Measurements from ENCODE around the gene SUCLG2.

Gene SUCLG2

DNA sequence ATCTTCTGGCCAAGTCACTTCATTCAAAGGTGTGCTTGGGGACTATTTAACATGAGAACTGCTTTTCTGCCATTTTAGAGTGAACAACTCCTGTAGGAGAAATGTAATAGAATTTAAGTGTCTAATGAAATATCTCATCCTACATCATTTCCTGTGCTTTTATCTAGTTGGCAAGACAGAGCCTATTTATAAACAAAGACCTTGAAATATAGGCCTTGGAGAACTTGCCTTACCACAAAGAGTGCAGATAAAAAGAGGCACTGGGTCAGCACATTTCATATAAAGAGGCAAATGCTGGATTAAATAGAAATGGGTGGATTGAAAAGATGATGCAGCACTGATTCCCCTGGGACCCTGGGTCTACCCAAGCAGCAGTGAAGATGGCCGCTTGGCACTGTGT, 278.0 kb downstream of the SUCLG2 start:
- no peak for DNase-seq

DNA sequence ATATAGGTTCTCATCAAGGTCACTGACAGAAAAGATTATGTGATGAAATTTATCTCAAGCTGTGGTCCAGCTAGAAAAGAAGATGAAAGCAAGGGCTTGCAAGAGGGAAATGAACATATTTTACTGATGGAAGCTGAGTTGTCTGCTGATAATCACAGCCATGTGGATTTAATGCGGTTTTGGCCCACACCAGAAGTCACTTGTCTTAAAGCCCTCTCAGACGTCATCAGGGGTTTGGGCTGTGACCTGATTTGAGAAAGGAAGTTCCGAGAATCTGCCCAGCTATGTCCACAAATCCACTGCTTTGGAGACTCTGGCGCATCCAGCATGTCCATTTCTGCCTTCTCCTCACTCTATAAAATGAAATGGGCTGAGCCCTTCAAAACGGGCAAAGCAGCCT, 278.4 kb downstream of the SUCLG2 start:
- no peak for DNase-seq

DNA sequence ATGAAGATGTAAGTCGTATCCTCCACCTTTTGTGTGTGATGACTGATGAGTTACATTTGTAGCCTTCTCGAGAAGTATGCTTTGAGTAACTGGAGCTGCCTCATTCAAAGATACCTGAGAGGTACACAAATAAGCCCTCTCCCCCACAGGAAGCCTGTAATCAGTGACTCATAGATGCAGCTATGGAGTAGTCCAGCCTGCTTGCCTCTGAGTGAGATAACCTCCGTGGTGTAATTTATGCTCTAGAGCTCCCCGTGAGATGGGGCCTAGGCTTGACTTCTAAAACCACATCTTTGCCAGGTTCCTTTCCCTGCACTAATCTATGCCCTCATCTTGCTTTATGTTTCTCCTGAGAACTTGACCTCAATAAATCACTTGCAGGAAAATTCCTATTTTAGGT, 291.7 kb downstream of the SUCLG2 start:
- peak; percentile 55 for DNase-seq

DNA sequence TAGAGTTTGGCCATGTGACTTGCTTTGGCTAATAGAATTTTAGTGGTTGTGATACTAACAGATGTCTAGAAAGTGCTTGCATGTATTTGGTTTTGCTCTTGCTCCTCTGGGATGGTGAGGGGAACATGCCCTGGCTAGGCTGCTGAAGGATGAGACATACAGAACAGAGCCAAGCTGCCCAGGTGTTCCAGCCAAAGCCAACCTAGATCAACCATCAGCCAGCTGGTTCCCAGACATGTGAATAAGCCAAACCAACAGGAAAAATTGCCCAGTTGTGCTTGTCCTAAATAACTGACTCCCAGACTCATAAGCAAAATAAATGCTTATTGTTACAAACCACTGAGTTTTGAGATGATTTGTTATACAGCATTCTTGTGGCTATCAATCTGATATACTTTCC, 292.6 kb downstream of the SUCLG2 start:
- DNase-seq: no peak

DNA sequence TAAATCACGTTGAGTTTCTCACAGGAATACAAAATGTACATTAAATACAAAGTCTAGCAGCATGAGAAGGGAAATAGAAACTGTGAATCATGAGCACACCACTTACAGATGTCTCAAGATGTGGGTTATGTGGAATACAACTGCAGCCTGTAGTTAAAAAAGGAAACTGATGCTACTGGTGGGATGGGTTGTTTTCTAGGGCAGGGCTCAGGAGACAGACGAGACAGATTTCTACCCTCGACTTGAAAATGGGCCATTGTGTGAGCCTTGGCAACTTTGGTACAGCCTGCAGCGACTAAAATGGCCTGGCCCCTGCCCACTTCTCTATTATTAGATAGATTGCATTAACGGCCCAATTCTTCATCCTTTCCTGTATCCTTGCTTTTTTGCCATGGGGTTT, 293.1 kb downstream of the SUCLG2 start:
- no peak for DNase-seq

DNA sequence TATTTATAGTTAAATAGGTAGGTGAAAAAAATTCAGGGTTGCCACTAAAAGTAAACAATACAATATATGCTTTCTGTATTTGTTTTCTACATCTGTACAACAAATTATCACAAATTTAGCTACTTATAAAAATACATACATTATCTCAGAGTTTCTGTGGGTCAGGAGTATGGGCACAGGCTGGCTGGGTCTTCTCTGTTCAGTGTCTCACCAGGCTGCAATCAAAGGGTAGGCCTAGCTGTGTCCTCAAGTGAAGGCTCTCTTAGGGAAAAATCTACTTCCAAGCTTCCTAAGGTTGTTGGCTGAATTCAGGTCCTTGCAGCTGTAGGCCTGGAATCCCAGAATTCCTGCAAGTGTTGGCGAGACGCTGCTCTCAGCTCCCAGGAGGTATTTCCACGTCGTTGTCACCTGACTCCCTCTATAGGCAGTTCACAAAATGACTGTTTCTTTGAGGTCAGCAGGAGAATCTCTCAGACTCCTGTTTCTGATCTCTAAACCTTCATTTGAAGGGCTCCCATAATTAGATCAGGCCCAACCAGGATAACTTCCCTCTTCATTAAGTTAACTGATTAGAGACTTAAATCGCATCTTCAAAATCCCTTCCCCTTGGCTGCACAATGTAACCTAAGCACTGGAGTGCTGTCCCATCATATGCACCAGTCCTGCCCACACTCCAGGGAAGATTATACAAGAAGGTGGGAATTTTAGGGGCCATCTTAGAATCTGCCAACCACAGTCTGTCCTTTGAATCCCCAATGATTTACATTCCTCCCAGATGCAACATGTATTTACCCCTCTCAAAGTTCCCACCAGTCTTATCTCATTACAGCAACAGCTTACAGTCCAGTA, 296.6 kb downstream of the SUCLG2 start:
- DNase-seq: no peak

DNA sequence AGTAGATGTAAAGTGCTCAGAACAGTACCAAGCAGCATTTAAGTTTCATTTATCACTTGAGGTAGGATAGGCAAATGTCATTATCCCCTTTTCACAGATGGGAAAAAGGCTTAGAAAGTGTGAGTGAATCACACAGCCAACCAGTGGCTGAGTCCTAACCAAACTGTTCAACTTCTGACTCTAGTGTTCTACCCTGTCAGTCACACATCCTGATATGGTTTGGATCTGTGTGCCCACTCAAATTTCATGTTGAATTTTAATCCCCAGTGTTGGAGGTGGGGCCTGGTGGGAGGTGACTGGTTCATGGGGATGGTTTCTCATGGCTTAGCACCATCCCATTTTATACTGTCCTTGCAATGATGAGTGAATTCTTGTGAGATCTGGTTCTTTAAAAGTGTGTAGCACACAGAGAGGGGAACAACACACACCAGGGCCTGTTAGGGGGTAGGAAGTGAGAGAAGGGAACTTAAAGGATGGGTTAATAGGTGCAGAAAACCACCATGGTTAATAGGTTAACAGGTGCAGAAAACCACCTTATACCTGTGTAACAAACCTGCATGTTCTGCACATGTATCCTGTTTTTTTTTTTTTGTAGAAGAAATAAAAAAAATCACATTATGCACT, 304.7 kb downstream of the SUCLG2 start:
- DNase-seq: no peak

DNA sequence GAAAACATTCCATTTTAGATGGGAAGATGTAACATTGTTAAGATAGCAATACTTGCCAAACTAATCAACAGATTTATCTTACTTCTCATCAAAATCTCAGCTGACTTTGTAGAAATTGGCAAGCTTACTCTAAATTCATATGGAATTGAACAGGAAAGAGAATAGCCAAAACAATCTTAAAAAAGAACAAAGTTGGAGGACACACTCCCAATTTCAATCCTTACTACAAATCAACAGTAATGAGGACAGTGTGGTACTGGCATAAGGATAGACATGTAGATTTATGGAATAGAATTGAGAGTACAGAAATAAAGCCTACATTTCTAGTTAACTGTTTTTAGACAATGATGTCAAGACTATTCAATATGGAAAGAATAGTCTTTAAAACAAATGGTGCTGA, 308.3 kb downstream of the SUCLG2 start:
- DNase-seq: no peak

DNA sequence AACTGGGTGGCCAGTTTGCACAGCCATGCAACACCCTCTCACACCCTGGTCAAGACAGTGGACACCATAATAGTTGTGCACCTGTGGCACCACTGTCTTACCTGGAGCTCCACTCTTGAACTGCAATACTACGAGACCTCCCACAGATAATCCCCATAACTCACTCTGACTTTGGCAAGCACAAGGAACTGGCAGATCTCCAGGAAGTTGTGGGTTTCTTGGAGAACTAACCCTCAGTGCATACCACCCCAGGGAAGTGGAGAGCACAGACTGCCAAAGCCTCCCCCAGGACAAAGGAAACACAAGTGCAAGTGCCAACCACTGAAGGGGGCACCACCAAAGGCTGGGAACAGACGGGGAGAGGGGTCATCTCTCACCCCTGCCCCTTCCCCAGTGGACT, 318.6 kb downstream of the SUCLG2 start:
- no peak for DNase-seq

DNA sequence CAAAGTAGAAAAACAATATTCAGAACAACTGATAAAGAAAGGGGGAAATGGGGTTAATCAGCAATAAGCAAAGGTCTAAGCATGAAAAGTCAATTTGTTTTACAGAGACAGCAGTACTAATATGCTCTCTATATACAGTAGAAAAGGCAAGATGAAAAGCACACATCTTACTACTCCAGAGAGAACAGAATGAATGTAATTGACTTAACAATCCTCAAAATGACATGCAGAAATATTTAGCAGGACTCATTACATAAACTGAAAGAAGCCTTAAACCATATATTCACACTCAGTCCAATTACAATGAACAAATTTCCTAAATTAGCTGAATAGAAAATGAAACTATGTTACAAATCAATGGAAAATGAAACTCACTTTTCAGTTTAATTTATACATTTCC, 319.8 kb downstream of the SUCLG2 start:
- DNase-seq: no peak

DNA sequence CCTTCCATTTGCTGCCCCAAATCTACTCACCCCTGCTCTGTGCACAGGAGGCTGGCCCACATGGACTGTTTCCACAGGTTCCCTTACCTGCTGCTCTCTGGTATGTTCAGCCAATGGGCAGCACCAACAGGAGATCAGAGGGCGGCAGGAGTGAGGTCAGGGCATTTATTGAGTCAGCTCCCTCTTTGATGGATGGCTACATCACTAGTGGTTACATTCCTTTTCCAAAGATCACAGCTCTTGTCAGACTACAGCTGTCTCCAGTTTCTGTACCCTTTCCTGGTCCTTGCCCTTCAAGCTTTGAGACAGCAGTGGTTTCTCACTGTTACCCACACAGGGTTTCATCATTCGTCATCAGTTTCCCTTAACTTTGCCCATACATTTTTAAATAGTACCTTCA, 325.1 kb downstream of the SUCLG2 start:
- no peak for DNase-seq

DNA sequence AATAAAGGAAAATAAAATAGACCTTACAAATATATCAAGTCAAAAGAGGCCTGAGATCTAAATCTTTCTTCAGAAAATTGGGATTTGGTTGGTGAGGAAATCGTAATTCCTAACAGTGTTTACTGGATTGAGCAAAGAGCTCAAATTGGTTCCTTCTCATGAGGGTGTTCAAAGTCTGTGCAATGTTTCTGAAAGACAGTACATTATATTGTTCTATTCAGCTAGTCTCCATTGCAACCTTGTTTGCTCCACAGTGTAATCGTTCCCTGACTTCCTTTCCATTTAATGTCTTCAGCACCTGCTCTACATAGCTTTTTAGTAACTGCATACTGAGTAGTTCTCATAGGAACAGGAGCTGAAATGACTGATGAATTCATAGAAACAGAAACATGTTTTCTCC, 326.8 kb downstream of the SUCLG2 start:
- peak; percentile 27 for DNase-seq

DNA sequence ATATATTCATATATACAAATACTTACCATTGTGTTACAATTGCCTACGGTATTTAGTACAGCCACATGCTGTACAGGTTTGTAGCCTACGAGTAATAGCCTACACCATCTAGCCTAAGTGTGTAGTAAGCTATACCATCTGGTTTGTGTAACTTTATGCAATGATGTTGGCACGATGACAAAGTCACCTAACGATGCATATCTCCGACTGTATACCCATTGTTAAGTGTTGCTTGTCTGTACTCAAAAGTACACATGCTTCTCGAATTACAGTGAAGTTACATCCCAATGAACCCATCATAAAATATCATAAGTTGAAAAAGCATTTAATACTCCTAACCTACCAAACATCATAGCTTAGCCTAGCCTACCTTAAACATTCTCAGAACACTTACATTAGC, 329.2 kb downstream of the SUCLG2 start:
- no peak for DNase-seq
